SW480 (cell line): ENCODE results near the gene CYP24A1.
"Not testable (repeated sequence)": the region's sequence is repeated elsewhere in the genome, so short reads cannot be mapped to it uniquely, and the experiment has no call there.

Experiments used
- DNase-seq: peaks from one replicate; pipeline ENCODE4 v3.0.0-alpha.2; 2016; ENCODE audit warnings: low spot score

CYP24A1 gene

GRCh38 chr20:54133434-54134427 is 40.1 kb downstream of the CYP24A1 start:
- peak; percentile 94 for DNase-seq

GRCh38 chr20:54132612-54133433 is 41.0 kb downstream of the CYP24A1 start:
- peak; percentile 100 for DNase-seq

- no peak for DNase-seq
These were observed 41.8 kb downstream of the CYP24A1 start for GRCh38 chr20:54131675-54132611.

GRCh38 chr20:54131125-54131524 is 42.7 kb downstream of the CYP24A1 start:
- DNase-seq: not testable (repeated sequence)

- DNase-seq: no peak
These were observed 44.4 kb downstream of the CYP24A1 start for GRCh38 chr20:54129350-54129749.

GRCh38 chr20:54127855-54128574 is 45.8 kb downstream of the CYP24A1 start:
- no peak for DNase-seq

- DNase-seq: no peak
These were observed 46.8 kb downstream of the CYP24A1 start for GRCh38 chr20:54126806-54127655.

- not testable (repeated sequence) for DNase-seq
These were observed 47.5 kb downstream of the CYP24A1 start for GRCh38 chr20:54126328-54126727.

- peak; percentile 100 for DNase-seq
These were observed 50.1 kb downstream of the CYP24A1 start for GRCh38 chr20:54123587-54124180.

- no peak for DNase-seq
These were observed 50.9 kb downstream of the CYP24A1 start for GRCh38 chr20:54122681-54123586.

GRCh38 chr20:54122189-54122588 is 51.6 kb downstream of the CYP24A1 start:
- no peak for DNase-seq

- no peak for DNase-seq
These were observed 54.0 kb downstream of the CYP24A1 start for GRCh38 chr20:54119744-54120143.

GRCh38 chr20:54118220-54119001 is 55.4 kb downstream of the CYP24A1 start:
- DNase-seq: no peak

GRCh38 chr20:54116550-54117235 is 57.1 kb downstream of the CYP24A1 start:
- DNase-seq: no peak

GRCh38 chr20:54115172-54115854 is 58.5 kb downstream of the CYP24A1 start:
- no peak for DNase-seq

- DNase-seq: no peak
These were observed 59.7 kb downstream of the CYP24A1 start for GRCh38 chr20:54114109-54114508.
